ENCODE results near the gene CAST. TPM values are rescaled to one million over a fixed set of nuclear protein-coding genes. Genes with fewer than 3 reads are reported as not detected.

Gene CAST
- total RNA-seq, 4 donors from 2014 or later: 415 to 523 (median 468) TPM

DNA sequence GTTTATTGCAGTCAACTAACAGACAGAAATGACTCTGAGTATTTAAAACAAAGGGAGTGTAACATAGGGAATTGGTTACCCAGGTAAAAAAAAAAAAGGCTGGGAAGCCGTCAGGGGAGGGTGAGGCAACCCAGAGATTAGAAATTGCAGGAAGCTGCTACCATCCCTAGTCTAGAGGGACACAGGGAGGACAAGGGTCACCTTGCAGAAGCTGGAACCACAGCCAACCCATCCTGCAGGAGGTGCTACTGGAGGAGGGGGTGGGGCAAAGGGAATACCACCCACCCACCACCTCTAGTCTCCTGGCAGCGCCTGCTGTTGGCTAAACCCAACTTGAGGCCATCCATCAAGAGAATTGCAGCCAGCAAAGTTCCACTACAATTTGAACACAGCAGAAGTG lies 6.5 kb downstream of the CAST start:
- 77 to 93% methylated on average over 2 of the region's 2 CpGs for WGBS, 2 donors
- intact Hi-C loops (cut with DNase I; ENCODE audit: low total_unique reads): no loop called here
- H3K4me3 ChIP-seq (ENCODE audit: low read depth, poor library complexity, severe bottlenecking): no peak overlapping the region
- TF ChIP-seq POLR2A (IDR thresholded peaks at IDR 0.05) (no peak), CTCF (IDR thresholded peaks at IDR 0.05) (no peak)
- DNase-seq (ENCODE audit: low spot score in 2 of 2): no peak

DNA sequence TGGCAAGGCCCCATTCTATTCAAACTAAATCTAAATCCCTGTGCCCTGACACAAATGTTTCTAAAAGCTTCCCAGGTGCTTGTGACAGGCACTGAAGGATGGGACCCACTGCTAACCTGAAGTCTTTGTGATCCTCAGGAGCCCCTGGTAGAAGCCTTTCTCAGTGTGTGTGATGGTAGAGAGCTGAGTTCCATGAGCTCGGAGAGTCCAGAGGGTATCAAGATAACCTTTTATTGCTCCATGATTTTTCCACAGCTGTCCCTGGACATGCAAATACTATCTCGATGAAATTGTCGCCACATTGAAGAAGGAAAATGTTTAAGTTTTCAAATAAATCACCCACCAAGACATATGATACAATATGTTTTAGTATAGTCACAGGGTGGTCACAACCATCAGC lies 7.7 kb downstream of the CAST start:
- intact Hi-C loops (cut with DNase I; ENCODE audit: low total_unique reads): no loop called here
- WGBS, 2 donors: 88 to 90% methylated on average over 3 of the region's 3 CpGs
- TF ChIP-seq CTCF (IDR thresholded peaks at IDR 0.05): no peak
- TF ChIP-seq POLR2A (IDR thresholded peaks at IDR 0.05): no peak

GRCh38 chr5:96671441-96671840 lies 9.3 kb downstream of the CAST start:
- WGBS, 2 donors: 90 to 93% methylated on average over 5 of the region's 5 CpGs
- DNase-seq (ENCODE audit: low spot score in 2 of 2): no peak
- TF ChIP-seq CTCF (IDR thresholded peaks at IDR 0.05): no peak
- intact Hi-C loops (cut with DNase I; ENCODE audit: low total_unique reads): no loop called here
- H3K4me3 ChIP-seq (ENCODE audit: low read depth, poor library complexity, severe bottlenecking): no peak overlapping the region

More for the DNA sequence above, 7.7 kb downstream of the CAST start:
- DNase-seq (ENCODE audit: low spot score in 2 of 2): no peak
- no peak overlapping the region for H3K4me3 ChIP-seq (ENCODE audit: low read depth, poor library complexity, severe bottlenecking)

DNA sequence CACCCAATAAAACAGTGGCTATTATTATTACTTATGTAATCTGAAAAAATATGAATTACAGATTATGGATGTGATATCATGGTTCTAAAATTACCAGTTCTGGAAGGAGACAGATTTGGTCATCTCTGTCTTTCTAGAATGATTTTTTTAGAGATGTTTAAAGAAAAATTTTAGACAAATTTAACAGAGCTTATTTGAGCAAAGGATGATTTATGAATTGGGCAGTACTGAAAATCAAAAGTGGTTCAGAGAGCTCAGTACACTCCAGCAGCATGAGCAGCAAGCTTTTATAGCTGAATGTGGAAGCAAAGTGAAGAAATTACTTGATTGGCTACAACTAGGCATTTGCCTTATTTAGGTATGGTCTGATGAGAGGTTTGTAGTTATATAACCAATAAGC lies 11.0 kb downstream of the CAST start:
- no peak overlapping the region for H3K4me3 ChIP-seq (ENCODE audit: low read depth, poor library complexity, severe bottlenecking)
- intact Hi-C loops (cut with DNase I; ENCODE audit: low total_unique reads): no loop called here

DNA sequence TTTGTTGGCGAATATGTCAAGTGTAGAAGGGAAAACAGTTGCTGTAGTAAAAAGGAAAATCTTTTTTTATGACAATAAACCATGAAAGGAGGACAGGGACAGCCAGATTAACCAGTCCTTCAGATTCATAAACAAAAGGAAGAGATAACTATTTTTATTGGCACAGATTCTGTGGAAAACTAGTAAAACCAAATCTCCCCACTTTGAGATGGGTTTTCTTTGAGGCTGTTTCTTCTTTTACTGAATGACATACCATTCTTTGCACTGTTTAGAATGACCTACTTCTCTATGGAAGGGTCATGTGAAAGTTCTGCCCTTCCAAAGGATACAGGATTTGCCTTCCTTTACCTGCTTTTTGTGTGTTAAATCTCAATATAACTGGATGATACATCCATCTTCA lies 13.7 kb downstream of the CAST start:
- H3K4me3 ChIP-seq (ENCODE audit: low read depth, poor library complexity, severe bottlenecking): no peak overlapping the region
- 68 to 85% methylated on average over 1 of the region's 1 CpG for WGBS, 2 donors
- DNase-seq (ENCODE audit: low spot score in 2 of 2): no peak
- TF ChIP-seq CTCF (IDR thresholded peaks at IDR 0.05): no peak
- TF ChIP-seq POLR2A (IDR thresholded peaks at IDR 0.05): no peak
- intact Hi-C loops (cut with DNase I; ENCODE audit: low total_unique reads): no loop called here

More for the DNA sequence above, 11.0 kb downstream of the CAST start:
- no peak for DNase-seq (ENCODE audit: low spot score in 2 of 2)
- TF ChIP-seq POLR2A (IDR thresholded peaks at IDR 0.05) (no peak), CTCF (IDR thresholded peaks at IDR 0.05) (no peak)

DNA sequence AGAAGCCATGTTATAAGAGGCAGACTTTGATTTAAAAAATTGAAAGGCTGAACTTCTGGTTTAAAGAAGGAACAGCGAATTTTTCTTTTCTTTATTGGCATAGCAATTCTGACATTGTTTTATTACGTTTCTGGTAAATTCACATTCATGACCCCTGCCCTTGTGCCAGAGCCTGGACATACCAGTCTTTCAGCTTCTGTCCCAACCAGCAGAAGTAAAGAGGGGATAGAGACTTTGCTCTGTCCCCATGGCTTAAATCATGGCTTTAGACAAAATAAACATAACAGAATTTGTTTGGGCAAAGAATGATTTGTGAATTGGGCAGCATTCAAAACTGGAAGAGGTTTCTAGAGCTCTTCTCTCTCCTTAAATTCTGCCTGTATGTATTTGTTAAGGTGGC lies 15.3 kb downstream of the CAST start:
- no peak for TF ChIP-seq POLR2A (IDR thresholded peaks at IDR 0.05)
- TF ChIP-seq CTCF (IDR thresholded peaks at IDR 0.05): no peak
- no peak for DNase-seq (ENCODE audit: low spot score in 2 of 2)
- WGBS, 2 donors: 82 to 95% methylated on average over 2 of the region's 2 CpGs
- no peak overlapping the region for H3K4me3 ChIP-seq (ENCODE audit: low read depth, poor library complexity, severe bottlenecking)
- intact Hi-C loops (cut with DNase I; ENCODE audit: low total_unique reads): no loop called here

Measured in lower leg skin (tissue), 4 donors.